Measurements from ENCODE around the gene DMRTB1.
"Not testable (repeated sequence)": the region's sequence is repeated elsewhere in the genome, so short reads cannot be mapped to it uniquely, and the experiment has no call there.

DMRTB1 gene

GRCh38 chr1:53459321-53460175 is at the start of gene DMRTB1:
Gene DMRTB1, plus strand, starts transcription at chr1:53459399. Its CDS starts 55 bp downstream, at chr1:53459454.
- no peak for DNase-seq

- DNase-seq, result no peak
Measured at GRCh38 chr1:53409695-53410094, 49.5 kb upstream of the DMRTB1 start.

GRCh38 chr1:53410100-53410541 is 49.1 kb upstream of the DMRTB1 start:
- DNase-seq, result no peak

- DNase-seq, result no peak
Measured at GRCh38 chr1:53410701-53411100, 48.5 kb upstream of the DMRTB1 start.

- DNase-seq, result no peak
Measured at GRCh38 chr1:53411541-53412152, 47.6 kb upstream of the DMRTB1 start.

GRCh38 chr1:53412285-53413174 is 46.7 kb upstream of the DMRTB1 start:
- no peak for DNase-seq

GRCh38 chr1:53413175-53414001 is 45.8 kb upstream of the DMRTB1 start:
- DNase-seq, result no peak

GRCh38 chr1:53414632-53415031 is 44.6 kb upstream of the DMRTB1 start:
- DNase-seq, result no peak

GRCh38 chr1:53415432-53415831 is 43.8 kb upstream of the DMRTB1 start:
- no peak for DNase-seq

GRCh38 chr1:53416269-53416813 is 42.9 kb upstream of the DMRTB1 start:
- no peak for DNase-seq

- DNase-seq, result no peak
Measured at GRCh38 chr1:53417074-53417511, 42.1 kb upstream of the DMRTB1 start.

GRCh38 chr1:53419034-53419433 is 40.2 kb upstream of the DMRTB1 start:
- DNase-seq, result no peak

- no peak for DNase-seq
Measured at GRCh38 chr1:53420341-53420740, 38.9 kb upstream of the DMRTB1 start.

- DNase-seq, result no peak
Measured at GRCh38 chr1:53421208-53421607, 38.0 kb upstream of the DMRTB1 start.

- DNase-seq, result no peak
Measured at GRCh38 chr1:53430261-53430660, 28.9 kb upstream of the DMRTB1 start.

GRCh38 chr1:53430779-53431178 is 28.4 kb upstream of the DMRTB1 start:
- no peak for DNase-seq

GRCh38 chr1:53431244-53431643 is 28.0 kb upstream of the DMRTB1 start:
- no peak for DNase-seq

- DNase-seq, result no peak
Measured at GRCh38 chr1:53431805-53432565, 27.2 kb upstream of the DMRTB1 start.

- no peak for DNase-seq
Measured at GRCh38 chr1:53432611-53433010, 26.6 kb upstream of the DMRTB1 start.

GRCh38 chr1:53434405-53435007 is 24.7 kb upstream of the DMRTB1 start:
- DNase-seq, result not testable (repeated sequence)

- DNase-seq, result no peak
Measured at GRCh38 chr1:53435151-53435550, 24.0 kb upstream of the DMRTB1 start.

Data from hematopoietic multipotent progenitor cell treated with erythropoietin and hydrocortisone succinate and interleukin-3 and kit ligand, for 8 days (in vitro differentiated cells).